K562 (cell line): Measurements from ENCODE around the gene PPIAL4G. TPM values are rescaled to one million over a fixed set of nuclear protein-coding genes. Genes with fewer than 3 reads are reported as not detected.
"Not testable (repeated sequence)": the region's sequence is repeated elsewhere in the genome, so short reads cannot be mapped to it uniquely, and the experiment has no call there.

Experiments
- CAMTA2 ChIP-seq: fragments of 250-450 bp; sonication (Bioruptor Pico); conservative IDR thresholded peaks from 2 replicates; pipeline ENCODE4 v1.5.1; 2022
- HEY1 ChIP-seq: fragments of 250-450 bp; sonication (Bioruptor Pico); IDR thresholded peaks from 2 replicates; pipeline ENCODE4 v1.5.0; 2020; ENCODE audit warnings: mild to moderate bottlenecking, moderate library complexity, borderline replicate concordance
- HNRNPUL1 ChIP-seq: fragments of 200-400 bp; formaldehyde crosslinking; IDR thresholded peaks from 2 replicates; pipeline ENCODE4 v1.6.1; 2017; ENCODE audit warnings: low read length
- NEUROD1 ChIP-seq: fragments of 150-350 bp; IDR thresholded peaks from 2 replicates; pipeline ENCODE4 v1.6.1; 2014; ENCODE audit warnings: borderline replicate concordance, low read length, low read depth; ENCODE audit not compliant: partially characterized antibody
- POLR2A ChIP-seq: fragments of 450-650 bp; conservative IDR thresholded peaks from 2 replicates; pipeline ENCODE4 v1.6.1; 2016
- RUNX1 ChIP-seq: sonication (generic); IDR thresholded peaks from 2 replicates; pipeline ENCODE4 v1.6.1; 2016; ENCODE audit warnings: antibody characterized with exemption, low read depth
- ZFP36 ChIP-seq: fragments of 150-350 bp; IDR thresholded peaks from 2 replicates; pipeline ENCODE4 v1.6.1; 2018; ENCODE audit warnings: low read length, low read depth; ENCODE audit not compliant: partially characterized antibody
- ZMIZ1 ChIP-seq, 2 experiments: fragments of 150-350 bp in 1 of 2; IDR thresholded peaks; 2 replicates each; pipeline ENCODE4 v1.6.1; 2012 to 2016; ENCODE audit warnings: low read depth in 2 of 2, low read length in 2 of 2, mild to moderate bottlenecking in 1 of 2, moderate library complexity in 1 of 2
- ZNF445 ChIP-seq: fragments of 250-450 bp; sonication (Bioruptor Pico); IDR thresholded peaks from 2 replicates; pipeline ENCODE4 v1.4.0; 2020; ENCODE audit warnings: low read depth, mild to moderate bottlenecking, moderate library complexity
- ZNF740 ChIP-seq, 3 experiments: fragments of 200-800 bp in 1 of 3; sonication (Bioruptor generic) in 1 of 3; sonication (generic) in 1 of 3; formaldehyde crosslinking in 1 of 3; IDR thresholded peaks; 2 replicates each; pipeline versions ENCODE4 v1.6.1 to v1.8.0; 2016 to 2022; ENCODE audit warnings: mild to moderate bottlenecking in 2 of 3, missing compliant biosample characterization in 2 of 3, missing genetic modification characterization in 2 of 3, missing genetic modification reagents in 1 of 3
- polyA plus RNA-seq, 8 experiments: library from polyadenylated mRNA; depleted of rRNA in 4 of 8; stranded (reverse) in 5 of 8; unstranded in 3 of 8; fragments of >200 nt; fragmentation: Nextera tagmentation in 2 of 8; fragmentation: Illumina TruSeq in 1 of 8; extraction: Ambion mirVana in 2 of 8; extraction: Trizol in 1 of 8; gene quantifications; 2 replicates each; pipeline versions ENCODE4 v1.2.1 to v1.2.3, GENCODE V29; 2011 to 2014; ENCODE audit warnings: inconsistent platforms in 1 of 8, missing spikeins in 1 of 8
- total RNA-seq, 7 experiments: library from RNA; depleted of rRNA in 6 of 7; stranded (reverse); fragments of >200 nt in 6 of 7; fragmentation: Illumina TruSeq in 2 of 7; extraction: Trizol in 2 of 7; gene quantifications; 2 replicates each; pipeline versions ENCODE4 v1.2.1 to v1.2.3, GENCODE V29; 2011 to 2021; ENCODE audit warnings: low replicate concordance in 1 of 7
- TF ChIP-seq, protein P1 (sequence below): fragments of 450-650 bp; IDR thresholded peaks from 2 replicates; pipeline ENCODE4 v1.6.1; 2018; ENCODE audit not compliant: partially characterized antibody
- TF ChIP-seq, protein P2 (sequence below), 2 experiments: fragments of 450-650 bp in 1 of 2; IDR thresholded peaks; 2 replicates each; pipeline ENCODE4 v1.6.1; 2011 to 2017; ENCODE audit warnings: low read depth in 2 of 2, antibody characterized with exemption in 1 of 2, borderline replicate concordance in 1 of 2, low read length in 1 of 2, mild to moderate bottlenecking in 1 of 2, mixed read lengths in 1 of 2; ENCODE audit not compliant: control insufficient read depth in 1 of 2

Gene PPIAL4G
- total and polyA plus RNA-seq, 9 of the 15 experiments (the other 6 are each of a cell fraction or from before 2014, with no cell fraction given), result not detected

GRCh38 chr1:148522561-148523204, 39.6 kb upstream of the PPIAL4G start (continued):
- TF ChIP-seq ZNF740 (CRISPR knock-in tag; IDR thresholded peaks at IDR 0.05), result peak; percentile 88
- TF ChIP-seq ZNF740 (tag; IDR thresholded peaks at IDR 0.05), result not testable (repeated sequence)
- peak; percentile 100 for TF ChIP-seq POLR2A
- peak; percentile 71 for TF ChIP-seq NEUROD1
- peak in 1 of 2 experiments; percentile 99; a peak in 2 of 4 replicates for TF ChIP-seq ZMIZ1 (IDR thresholded peaks at IDR 0.05; ENCODE audit: low read depth in 2 of 2, low read length in 2 of 2)
- TF ChIP-seq, protein P1, sequence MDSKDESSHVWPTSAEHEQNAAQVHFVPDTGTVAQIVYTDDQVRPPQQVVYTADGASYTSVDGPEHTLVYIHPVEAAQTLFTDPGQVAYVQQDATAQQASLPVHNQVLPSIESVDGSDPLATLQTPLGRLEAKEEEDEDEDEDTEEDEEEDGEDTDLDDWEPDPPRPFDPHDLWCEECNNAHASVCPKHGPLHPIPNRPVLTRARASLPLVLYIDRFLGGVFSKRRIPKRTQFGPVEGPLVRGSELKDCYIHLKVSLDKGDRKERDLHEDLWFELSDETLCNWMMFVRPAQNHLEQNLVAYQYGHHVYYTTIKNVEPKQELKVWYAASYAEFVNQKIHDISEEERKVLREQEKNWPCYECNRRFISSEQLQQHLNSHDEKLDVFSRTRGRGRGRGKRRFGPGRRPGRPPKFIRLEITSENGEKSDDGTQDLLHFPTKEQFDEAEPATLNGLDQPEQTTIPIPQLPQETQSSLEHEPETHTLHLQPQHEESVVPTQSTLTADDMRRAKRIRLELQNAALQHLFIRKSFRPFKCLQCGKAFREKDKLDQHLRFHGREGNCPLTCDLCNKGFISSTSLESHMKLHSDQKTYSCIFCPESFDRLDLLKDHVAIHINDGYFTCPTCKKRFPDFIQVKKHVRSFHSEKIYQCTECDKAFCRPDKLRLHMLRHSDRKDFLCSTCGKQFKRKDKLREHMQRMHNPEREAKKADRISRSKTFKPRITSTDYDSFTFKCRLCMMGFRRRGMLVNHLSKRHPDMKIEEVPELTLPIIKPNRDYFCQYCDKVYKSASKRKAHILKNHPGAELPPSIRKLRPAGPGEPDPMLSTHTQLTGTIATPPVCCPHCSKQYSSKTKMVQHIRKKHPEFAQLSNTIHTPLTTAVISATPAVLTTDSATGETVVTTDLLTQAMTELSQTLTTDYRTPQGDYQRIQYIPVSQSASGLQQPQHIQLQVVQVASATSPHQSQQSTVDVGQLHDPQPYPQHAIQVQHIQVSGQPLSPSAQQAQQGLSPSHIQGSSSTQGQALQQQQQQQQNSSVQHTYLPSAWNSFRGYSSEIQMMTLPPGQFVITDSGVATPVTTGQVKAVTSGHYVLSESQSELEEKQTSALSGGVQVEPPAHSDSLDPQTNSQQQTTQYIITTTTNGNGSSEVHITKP, result peak; percentile 67
- TF ChIP-seq HNRNPUL1, result peak; percentile 97
- TF ChIP-seq ZFP36, result peak; percentile 41
- peak; percentile 100 for TF ChIP-seq RUNX1
- TF ChIP-seq, protein P2, sequence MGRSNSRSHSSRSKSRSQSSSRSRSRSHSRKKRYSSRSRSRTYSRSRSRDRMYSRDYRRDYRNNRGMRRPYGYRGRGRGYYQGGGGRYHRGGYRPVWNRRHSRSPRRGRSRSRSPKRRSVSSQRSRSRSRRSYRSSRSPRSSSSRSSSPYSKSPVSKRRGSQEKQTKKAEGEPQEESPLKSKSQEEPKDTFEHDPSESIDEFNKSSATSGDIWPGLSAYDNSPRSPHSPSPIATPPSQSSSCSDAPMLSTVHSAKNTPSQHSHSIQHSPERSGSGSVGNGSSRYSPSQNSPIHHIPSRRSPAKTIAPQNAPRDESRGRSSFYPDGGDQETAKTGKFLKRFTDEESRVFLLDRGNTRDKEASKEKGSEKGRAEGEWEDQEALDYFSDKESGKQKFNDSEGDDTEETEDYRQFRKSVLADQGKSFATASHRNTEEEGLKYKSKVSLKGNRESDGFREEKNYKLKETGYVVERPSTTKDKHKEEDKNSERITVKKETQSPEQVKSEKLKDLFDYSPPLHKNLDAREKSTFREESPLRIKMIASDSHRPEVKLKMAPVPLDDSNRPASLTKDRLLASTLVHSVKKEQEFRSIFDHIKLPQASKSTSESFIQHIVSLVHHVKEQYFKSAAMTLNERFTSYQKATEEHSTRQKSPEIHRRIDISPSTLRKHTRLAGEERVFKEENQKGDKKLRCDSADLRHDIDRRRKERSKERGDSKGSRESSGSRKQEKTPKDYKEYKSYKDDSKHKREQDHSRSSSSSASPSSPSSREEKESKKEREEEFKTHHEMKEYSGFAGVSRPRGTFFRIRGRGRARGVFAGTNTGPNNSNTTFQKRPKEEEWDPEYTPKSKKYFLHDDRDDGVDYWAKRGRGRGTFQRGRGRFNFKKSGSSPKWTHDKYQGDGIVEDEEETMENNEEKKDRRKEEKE (IDR thresholded peaks at IDR 0.05; ENCODE audit: borderline replicate concordance in 1 of 2, control insufficient read depth in 1 of 2, low read depth in 2 of 2, low read length in 1 of 2), result peak; percentile 87 to 100
- TF ChIP-seq HEY1 (CRISPR knock-in tag), result peak; percentile 99
- TF ChIP-seq ZNF445 (CRISPR knock-in tag), result peak; percentile 99
- TF ChIP-seq CAMTA2, result peak; percentile 99
